ENCODE data around the gene SARNP.
A peak's percentile ranks its signal among the peaks of the same experiment; 100 is the strongest.
"Not testable (repeated sequence)": the region's sequence is repeated elsewhere in the genome, so short reads cannot be mapped to it uniquely, and the experiment has no call there.

Gene SARNP

DNA sequence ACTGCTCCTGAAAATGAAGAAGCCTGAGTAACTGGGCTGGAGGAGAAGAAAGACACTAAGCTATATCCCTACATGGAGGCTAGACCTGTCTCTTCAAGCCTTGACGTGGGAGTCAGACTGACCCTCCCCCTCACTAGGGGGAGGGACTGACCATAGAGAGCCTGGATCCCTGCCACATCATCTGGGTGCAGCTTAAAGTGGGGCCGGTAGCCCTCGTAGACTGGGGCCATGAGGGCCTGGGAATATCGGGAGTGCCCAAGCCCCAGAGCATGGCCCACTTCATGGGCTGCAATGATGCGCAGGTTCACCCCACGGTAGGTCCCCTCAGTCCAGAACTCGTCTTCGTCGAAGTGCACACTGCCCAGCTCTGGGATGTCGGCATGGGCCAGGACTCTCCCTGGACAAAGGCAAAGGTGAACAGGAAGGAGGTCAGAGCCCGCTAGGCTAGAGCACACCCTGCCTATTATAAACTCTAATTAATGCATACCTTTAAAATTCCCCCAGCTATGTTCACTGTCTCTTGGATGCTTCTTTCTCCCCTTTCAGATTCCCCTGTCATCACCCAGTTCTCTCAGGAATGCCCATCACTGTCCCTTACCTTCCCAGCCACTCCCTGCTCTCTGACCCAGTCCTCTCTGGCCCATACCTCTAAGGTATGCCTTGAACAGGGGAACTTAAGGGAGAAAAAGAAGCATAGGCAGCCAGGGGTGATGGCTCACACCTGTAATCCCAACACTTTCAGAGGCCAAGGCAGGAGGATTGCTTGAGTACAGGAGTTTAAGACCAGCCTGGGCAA lies 22.0 kb upstream of the SARNP start:
- no peak for DNase-seq (ENCODE audit: extremely low read depth in 1 of 2, low read depth in 1 of 2)

DNA sequence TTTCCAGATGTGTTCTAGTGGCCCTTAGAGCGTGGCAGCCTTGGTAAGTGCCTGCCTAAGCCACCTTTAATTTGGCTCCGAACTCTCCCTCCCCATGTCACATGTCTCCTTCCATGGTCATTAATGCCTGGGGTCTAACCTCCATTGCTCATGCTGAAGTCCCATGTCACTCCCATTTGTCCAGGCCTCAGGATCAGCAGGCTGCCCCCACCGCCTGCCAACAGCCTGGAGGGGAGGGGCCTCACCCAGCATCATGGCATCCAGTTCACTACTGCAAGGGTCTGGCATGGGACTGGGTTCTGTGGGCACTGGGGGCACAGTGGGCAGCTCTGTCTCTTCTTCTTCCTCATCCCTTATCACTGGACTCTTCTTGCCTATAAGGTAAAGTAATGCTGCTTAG lies 20.8 kb upstream of the SARNP start:
- DNase-seq (ENCODE audit: extremely low read depth in 1 of 2, low read depth in 1 of 2): no peak

DNA sequence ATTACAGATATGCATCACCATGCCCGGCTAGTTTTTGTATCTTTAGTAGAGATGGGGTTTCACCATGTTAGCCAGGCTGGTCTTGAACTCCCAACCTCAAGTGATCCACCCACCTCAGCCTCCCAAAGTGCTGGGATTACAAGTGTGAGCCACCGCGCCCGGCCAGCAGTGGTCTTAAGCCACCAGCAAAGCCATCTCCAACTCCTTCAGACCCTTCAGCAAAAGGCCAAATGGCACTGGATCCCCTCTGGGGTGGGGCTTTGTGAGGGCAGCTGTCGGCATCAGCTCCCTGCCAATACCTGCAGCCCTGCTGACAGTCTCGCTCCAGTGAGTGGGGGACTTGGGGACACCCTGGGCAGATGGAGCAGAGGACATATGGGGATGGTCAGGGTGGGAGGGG lies 16.9 kb upstream of the SARNP start:
- DNase-seq (ENCODE audit: extremely low read depth in 1 of 2, low read depth in 1 of 2): not testable (repeated sequence)

DNA sequence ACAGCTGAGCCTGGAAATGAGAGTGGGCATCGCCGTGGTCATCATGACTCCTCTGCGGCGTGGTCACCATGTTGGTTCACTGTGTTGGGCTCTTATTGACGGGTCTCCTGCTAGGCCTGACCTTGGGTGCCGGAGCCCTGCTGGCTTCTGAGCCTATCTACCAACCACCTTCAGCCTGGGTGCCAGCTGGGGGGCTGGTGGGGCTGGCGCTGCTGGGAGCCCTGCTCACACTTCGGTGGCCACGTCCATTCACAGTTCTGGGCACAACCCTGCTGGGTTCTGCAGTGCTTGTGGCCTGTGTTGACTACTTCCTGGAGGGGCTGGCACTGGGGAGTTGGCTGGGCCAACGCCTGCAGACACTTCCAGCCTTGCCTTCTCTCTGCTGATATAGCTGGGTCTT lies 15.5 kb upstream of the SARNP start:
- no peak for DNase-seq (ENCODE audit: extremely low read depth in 1 of 2, low read depth in 1 of 2)

DNA sequence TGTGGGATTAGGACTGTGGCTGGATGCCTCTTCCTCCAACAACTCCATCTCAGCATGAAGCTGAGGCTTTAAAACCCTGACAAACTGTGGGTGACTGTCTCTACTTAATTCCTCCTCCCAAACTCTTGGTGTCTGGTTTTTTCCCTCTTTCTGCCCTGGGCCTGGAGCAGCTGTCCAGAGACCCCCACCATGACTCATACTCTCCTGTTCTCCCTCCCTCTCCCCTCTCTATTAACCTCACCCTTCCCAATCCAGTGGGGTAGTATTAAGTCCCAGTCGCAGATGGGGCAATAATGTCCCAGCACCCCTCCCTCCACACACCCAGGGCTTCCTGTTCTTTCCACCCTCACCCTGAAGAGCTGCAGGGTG lies 13.9 kb upstream of the SARNP start:
- no peak for DNase-seq (ENCODE audit: extremely low read depth in 1 of 2, low read depth in 1 of 2)

DNA sequence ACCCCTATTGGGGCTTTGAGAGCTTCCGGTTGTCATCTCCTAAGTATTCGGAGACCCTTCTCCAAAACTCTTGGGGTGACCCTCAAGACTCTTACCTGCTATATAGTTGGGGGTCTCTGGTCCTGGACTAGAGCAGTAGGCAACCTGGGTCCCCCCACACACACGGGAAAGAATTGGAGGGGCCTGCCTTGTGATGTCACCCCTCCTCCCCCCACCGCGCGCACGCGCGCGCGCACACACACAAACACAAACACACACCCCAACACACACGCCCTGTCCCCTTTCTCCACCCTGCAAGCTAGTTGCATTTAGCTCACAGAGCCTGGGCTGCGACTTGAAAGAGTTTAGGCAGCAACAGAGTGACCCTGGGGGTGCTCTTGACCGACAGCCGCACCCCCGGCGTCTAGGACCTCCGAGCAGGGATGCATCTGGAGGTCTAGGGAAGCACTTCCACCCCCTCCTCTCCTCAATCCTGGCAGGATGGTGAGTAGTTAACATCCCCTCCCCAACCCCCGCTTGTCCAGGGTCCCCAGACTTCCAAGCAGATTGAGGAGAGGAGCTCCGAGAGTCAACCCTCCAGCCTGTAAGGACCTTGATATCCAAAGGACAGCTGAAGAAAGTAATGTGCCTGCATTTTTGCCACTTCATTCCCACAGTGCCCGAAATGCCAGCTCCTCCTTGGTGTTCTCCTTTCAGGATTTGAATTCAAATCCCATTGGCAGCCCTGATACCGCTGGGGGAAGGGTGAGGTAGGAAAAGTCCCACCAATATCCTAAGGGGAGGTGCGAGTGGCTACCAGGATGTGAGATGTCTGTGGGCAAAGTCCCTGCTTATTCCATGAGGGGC lies 13.3 kb upstream of the SARNP start:
- peak in 1 of 2 donors; percentile 34 for DNase-seq (ENCODE audit: extremely low read depth in 1 of 2, low read depth in 1 of 2)

DNA sequence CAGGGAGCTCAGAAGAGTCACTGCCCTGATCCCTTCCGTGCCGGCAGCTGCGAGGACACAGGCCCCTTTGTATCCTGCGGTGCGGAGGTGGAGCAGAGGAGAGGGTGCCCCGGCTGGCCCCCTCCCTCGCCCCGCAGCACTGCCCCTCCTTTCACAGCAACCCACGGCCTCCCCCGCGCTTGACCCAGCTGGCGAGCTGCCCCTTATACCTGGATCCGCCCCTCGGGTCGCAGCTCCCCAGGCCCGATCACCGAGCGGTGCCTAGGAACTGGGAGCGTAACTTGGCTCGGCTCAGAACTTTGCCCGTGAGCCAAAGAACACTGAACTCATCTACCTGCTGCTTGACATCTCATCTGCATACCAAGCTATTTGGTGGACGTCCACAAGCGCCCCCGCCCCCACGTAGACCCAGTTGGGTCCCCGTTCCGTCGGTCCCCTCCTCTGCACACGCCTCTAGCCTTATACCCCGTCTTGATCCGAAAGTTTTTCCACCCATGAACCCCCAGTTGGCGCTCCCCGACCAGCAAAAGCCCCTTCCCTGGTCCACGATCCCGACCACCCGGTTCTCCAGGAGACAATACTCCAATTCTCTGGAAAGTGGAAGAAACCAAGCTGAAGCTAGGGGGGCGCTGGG lies 12.6 kb upstream of the SARNP start:
- no peak for DNase-seq (ENCODE audit: extremely low read depth in 1 of 2, low read depth in 1 of 2)

DNA sequence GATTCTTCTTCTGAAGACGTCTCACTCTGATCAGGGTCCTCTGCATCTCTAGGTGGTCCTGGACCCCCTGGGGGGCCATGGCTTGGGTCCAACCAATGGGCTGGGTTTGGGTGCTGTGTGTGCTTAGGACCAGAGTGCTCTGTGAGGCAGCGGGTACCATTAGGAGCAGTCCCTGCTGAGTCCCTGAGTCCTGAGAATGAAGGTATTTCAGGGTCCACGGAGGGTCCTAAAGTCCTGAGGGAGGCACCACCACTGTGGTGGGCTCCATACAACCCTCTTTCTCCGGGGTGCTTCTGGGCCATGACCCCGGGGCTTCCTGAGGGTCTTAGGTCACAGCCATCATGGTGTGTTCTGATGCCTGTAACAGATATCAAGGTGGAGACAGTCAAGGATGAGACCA lies 10.8 kb upstream of the SARNP start:
- no peak for DNase-seq (ENCODE audit: extremely low read depth in 1 of 2, low read depth in 1 of 2)

DNA sequence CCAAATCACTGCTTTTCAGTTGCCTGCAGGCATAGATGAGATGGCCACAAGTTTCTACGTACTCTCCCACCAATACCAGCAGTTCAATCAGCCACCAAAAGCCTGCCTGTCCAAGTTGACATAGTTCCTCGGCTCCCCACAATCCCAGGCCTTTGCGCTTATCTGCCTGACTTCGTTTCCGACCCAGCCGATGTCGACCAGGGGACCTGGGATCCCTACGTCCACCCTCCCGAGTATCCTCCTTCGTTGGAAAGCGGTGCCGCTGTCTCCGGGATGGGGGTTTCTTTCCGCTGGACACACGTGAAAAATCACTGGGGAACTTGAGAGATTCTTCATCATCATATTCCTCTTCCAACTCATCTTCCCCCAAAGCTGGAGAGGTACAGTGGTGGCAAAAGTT lies 10.3 kb upstream of the SARNP start:
- DNase-seq (ENCODE audit: extremely low read depth in 1 of 2, low read depth in 1 of 2): no peak

DNA sequence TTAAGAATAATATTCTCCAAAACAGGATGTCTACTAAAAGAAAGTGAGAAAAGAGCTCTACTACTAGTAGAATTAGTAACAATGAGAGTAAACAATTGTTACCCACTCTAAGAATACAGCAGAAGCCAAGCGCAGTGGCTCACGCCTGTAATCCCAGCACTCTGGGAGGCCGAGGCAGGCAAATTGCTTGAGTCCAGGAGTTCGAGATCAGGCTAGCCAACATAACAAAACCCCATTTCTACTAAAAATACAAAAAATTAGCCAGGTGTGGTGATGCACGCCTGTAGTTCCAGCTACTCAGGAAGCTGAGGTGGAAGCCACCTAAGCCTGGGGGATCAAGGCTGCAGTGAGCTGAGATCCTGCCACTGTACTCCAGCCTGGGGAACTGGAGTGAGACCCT lies 7.2 kb upstream of the SARNP start:
- DNase-seq (ENCODE audit: extremely low read depth in 1 of 2, low read depth in 1 of 2): no peak

DNA sequence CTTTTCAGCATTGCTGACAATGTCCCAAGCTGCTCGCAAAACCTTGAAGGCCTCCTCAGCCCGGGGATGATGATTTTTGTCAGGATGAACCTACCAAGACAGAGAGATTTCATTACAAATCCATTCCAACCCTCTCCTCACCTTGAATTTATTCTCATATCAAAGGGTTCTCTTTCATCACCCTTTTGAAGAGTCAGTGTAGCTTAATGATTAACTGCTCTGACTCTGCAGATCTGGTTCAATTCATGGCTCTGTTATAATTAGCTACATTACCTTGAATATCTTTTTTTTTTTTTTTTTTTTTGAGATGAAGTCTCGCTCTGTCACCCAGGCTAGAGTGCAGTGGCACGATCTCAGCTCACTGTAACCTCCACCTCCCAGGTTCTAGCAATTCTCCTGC lies 5.9 kb upstream of the SARNP start:
- DNase-seq (ENCODE audit: extremely low read depth in 1 of 2, low read depth in 1 of 2): no peak

DNA sequence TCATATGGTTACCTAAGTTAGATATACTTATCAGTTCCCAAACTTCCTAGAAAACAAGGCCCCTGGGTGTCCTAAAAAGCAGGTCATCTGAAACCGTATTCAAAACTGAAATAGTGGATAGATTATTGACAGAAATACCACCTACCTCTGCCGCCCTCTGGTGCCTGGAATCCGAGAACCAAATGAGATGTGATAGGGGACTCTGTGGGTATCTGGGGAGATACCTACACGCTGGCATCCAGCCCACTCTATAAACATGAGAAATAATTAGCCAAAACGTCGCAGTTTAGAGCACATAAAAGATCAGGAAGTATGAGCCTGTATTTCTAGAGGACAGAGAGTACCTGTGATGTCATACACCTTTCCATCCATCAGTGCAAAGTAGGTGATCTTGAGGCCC lies 4.7 kb upstream of the SARNP start:
- no peak for DNase-seq (ENCODE audit: extremely low read depth in 1 of 2, low read depth in 1 of 2)

DNA sequence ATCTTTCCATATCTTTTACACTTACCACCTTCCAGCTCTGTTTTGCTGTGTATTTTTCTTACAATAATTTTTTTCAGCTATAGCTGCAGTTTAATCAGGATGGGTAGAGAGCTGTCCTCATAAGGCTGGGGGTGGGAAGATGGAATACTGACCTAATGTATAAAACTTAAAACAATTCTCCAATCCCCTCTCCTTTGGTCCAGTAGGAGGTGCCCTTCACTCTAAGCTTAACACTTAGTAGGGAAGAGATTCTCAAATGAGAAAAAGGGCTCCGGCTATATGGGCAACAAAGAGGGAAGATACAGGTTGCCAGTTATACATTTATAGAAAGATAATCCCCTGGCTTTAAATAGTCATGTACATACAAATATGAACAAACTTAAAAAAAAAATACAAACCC lies 3.2 kb upstream of the SARNP start:
- DNase-seq (ENCODE audit: extremely low read depth in 1 of 2, low read depth in 1 of 2): no peak

DNA sequence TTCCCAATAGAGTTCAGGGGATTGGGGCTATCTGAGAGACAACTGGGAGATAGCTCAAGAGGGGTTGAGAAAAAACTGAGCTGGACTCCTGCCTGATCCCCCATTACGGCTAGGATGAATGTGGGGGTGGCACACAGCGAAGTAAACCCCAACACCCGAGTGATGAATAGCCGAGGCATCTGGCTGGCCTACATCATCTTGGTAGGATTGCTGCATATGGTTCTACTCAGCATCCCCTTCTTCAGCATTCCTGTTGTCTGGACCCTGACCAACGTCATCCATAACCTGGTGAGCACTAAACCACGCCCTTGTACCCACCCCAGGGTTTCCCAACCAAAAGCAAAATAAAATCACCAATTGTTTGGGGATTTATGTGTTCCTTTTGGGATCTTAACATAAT lies 1.4 kb upstream of the SARNP start:
- DNase-seq (ENCODE audit: extremely low read depth in 1 of 2, low read depth in 1 of 2): no peak

DNA sequence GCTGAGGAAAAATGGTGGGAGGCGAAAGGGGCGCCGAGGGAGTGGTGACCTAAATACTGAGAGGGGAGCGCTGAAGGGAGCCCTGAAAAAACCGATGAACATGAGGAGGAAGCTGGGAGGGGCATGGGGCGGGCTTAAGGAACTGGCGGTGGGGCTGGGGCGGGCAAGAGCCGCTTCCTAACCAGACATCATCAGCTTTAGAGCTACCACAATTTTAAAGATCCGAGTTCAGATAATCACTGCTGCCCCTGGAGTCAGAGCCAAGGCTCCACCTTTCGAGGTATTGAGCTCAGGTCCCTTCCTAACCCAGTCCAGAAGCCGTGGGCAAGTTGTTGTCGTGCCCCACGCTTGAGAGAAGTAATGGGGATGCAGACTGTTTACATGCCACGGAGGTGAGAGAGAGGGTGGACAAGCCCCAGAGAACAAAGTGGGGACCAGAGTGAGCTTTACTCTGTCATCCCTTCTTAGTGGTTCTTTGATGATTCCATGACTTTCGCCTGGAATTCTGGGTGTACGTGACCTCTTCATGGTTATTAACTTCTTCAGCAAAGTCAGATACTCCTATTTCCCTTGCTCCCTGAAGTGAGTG lies 710 bp upstream of the SARNP start:
- no peak for DNase-seq (ENCODE audit: extremely low read depth in 1 of 2, low read depth in 1 of 2)

DNA sequence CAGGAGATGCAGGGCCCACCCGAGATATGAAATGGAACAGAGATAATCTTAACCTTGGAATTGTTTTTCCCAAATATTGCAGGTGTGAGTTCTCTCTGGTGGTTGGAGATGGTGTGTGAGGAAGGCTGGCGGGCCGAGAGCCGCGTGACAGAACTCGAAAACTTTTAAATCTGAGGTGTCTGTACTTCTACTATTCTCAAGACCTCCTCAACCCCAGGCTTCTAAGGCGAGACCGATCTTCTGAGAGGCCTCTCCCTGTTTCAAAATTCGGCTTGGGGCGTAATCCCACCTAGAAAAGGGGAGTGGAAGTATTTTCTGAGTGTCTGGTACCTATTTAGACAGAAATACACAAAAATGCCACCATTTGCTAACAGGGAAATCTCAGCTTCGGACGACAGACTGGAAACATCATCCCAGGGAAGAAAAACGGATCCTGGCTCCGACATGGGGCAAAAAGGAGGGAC lies 611 bp downstream of the SARNP start:
- DNase-seq (ENCODE audit: extremely low read depth in 1 of 2, low read depth in 1 of 2): no peak

DNA sequence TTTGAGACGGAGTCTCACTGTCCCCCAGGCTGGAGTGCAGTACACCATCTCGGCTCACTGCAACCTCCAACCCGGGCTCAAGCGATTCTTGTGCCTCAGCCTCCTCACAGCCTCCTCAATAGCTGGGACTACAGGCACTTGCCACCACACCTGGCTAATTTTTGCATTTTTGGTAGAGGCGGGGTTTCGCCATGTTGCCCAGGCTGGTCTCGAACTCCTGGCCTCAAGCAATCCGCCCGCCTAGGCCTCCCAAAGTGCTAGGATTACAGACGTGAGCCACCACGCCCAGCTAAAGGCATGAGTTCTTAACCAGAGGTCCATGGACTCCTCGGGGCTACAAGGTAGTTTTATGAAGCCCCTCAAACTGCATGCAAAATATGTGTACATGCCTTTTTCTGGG lies 2.1 kb downstream of the SARNP start:
- DNase-seq (ENCODE audit: extremely low read depth in 1 of 2, low read depth in 1 of 2): no peak

DNA sequence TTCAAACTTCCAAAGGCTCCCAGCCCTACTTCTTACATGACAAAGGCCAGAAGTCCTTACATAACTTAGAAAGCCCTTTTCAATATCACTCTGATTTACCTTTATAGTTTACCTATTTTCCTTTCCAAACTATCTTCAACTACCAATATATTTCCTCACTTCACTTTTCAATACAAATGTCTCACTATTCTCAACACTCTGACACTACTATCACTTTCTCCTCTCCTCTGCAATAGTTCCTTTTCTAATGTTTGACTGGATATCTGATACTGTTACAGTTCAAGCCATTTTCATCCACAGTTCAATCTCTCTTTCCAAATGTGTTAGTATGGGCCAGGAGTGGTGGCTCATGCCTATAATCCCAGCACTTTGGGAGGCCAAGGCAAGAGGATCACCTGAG lies 3.3 kb downstream of the SARNP start:
- DNase-seq (ENCODE audit: extremely low read depth in 1 of 2, low read depth in 1 of 2): no peak

DNA sequence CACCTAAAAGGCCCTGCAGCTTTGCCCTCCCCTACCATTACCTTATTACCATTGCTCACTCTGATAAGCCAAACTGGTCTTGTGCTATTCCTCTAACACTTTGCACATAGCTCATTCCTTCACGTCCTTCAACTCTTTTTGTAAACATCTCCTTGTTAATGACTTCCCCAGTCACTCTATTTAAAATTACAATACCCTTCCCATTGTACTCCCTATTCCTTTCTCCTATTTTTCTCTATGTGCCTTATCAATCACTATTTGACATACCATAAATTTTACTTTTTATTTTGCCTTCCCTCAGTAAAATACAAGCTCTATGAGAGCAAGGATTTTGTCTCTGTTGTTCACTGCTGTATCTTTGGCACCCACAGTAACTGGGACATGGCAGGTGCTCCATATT lies 5.4 kb downstream of the SARNP start:
- DNase-seq (ENCODE audit: extremely low read depth in 1 of 2, low read depth in 1 of 2): no peak

DNA sequence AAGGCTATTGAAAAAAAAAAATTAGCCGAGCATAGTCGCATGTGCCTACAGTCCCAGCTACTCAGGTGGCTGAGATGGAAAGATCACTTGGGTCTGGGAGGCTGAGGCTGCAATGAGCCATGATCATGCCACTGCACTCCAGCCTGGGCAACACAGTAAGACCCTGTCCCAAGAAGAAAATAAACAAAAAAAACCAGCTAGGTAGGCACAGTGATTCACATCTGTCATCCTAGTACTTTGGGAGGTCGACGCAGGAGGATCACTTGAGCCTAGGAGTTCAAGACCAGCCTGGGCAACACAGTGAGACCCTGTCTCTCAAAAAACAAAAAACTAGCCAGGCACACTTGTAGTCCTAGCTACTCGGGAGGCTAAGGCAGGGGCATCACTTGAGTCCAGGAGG lies 8.2 kb downstream of the SARNP start:
- DNase-seq (ENCODE audit: extremely low read depth in 1 of 2, low read depth in 1 of 2): no peak

DNA sequence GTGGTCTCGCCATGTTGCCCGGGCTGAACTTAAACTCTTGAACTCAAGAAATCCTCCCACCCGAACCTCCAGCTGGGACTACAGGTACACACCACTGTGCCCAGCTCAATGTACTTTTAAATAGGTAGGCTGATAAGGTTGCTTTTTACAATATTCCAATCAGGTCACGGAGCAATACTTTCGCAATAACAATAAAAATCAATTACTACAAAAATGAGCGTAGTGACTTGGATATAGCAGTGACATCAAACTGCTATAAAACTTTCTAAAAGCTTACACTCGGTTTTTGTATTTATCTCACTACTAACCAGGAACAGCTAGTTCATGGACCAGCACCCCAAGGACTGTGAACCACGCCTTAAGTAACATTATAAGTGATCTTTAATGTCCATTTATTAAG lies 10.5 kb downstream of the SARNP start:
- no peak for DNase-seq (ENCODE audit: extremely low read depth in 1 of 2, low read depth in 1 of 2)

Measured in stimulated activated CD8-positive, alpha-beta memory T cell treated with anti-CD3 and anti-CD28 coated beads, Interleukin-7, amount 100 ng/mL, for 48 hours (primary cell).